Subcutaneous abdominal adipose tissue (tissue), 5 donors: ENCODE measurements around the gene MAT2A.

Source experiments
- H3K27ac ChIP-seq: one replicate; pipeline ENCODE4 v1.7.0; 2013; ENCODE audit warnings: low read depth, mild to moderate bottlenecking, inconsistent platforms, low read length, moderate library complexity
- H3K27me3 ChIP-seq, 5 donors: one replicate each; pipeline ENCODE4 v1.7.0; 2013; ENCODE audit warnings: low read length in 5 of 5, inconsistent platforms in 1 of 5; ENCODE audit not compliant: control insufficient read depth in 5 of 5, insufficient read depth in 4 of 5
- H3K36me3 ChIP-seq, 5 donors: one replicate each; pipeline ENCODE4 v1.7.0; 2013; ENCODE audit warnings: low read length in 5 of 5; ENCODE audit not compliant: control insufficient read depth in 5 of 5, insufficient read depth in 5 of 5
- H3K4me1 ChIP-seq, 5 donors: one replicate each; pipeline ENCODE4 v1.7.0; 2013; ENCODE audit warnings: low read length in 5 of 5, mild to moderate bottlenecking in 3 of 5, moderate library complexity in 1 of 5; ENCODE audit not compliant: control insufficient read depth in 5 of 5, insufficient read depth in 5 of 5
- H3K4me3 ChIP-seq, 5 donors: one replicate each; pipeline ENCODE4 v1.7.0; 2013; ENCODE audit warnings: low read length in 5 of 5, low read depth in 1 of 5
- H3K9ac ChIP-seq, 5 donors: one replicate each; pipeline ENCODE4 v1.7.0; 2013; ENCODE audit warnings: low read length in 5 of 5, mild to moderate bottlenecking in 4 of 5, moderate library complexity in 3 of 5
- H3K9me3 ChIP-seq, 5 donors: one replicate each; pipeline ENCODE4 v1.7.0; 2013; ENCODE audit warnings: low read length in 5 of 5; ENCODE audit not compliant: control insufficient read depth in 5 of 5
- donor health status: healthy.
- donor health status: healthy.
- donor health status: healthy.
- donor health status: healthy.
- donor health status: healthy.

The MAT2A gene

DNA sequence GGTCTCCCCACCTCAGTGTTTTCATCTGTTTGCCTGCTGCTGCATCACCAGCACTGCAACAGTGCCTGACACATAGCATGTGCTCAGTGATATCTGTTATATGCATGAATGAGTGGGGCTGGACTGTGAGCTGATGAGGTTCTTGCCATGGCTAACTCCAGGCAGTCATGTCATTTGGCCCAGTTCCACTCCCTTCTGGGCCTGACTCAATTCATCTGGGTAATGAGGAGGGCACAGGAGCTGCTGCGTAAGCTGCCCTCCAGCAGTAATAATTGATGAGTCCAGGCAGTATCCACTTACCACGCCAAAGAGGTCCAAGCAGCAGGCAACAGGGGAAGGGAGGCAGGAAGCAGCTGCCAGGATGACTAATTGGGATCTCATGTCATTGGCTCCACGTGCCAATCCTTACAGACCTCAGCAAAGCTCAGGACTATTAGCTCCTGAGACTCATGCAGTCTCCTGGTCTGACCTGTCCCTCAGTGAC is 34.1 kb upstream of the MAT2A start:
- H3K27me3 ChIP-seq: peaks cover 0 to 3% (median 0%) of the 10 kb centered on the region in 5 donors
- peak overlapping the region; percentile 37 for H3K27ac ChIP-seq
- H3K9me3 ChIP-seq: no peaks in the 10 kb centered on the region
- H3K4me1 ChIP-seq: peaks cover 11 to 54% (median 28%) of the 10 kb centered on the region in 5 donors
- peak overlapping the region in 1 of 5 donors; percentile 7 for H3K9ac ChIP-seq
- no peaks in the 10 kb centered on the region for H3K36me3 ChIP-seq
- H3K4me3 ChIP-seq: no peak overlapping the region

DNA sequence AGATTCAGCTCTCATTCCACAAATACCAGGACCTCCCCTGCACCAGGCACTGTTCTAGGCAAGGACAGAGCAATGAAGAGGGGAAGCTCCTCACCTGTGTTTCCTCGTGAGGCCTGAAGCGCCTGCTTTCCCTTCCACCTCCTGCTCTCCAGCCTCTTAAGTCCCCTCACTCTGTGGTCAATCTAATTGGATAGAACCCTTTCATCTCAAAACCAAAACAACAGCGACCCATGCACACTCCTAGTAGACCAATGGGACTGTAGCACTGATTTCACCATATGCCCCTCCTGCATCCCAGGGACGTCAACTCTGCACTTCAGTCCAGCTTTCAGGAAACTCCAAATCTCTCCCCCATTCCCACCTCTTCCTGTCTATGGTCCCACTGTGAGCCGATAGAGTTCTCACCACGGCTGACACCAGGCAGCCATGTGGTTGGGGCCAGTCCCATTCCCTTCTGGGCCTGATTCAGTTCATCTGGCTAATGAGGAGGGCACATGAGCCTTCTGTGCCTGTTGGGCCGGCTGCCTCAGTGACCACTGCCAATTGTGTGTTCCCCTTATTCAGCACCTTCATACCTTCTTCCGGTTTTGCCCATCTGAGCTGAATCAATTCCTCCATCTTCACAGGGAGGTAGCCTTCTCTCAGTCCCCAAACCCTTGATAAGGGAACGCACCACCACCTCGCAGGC is 33.3 kb upstream of the MAT2A start:
- no peaks in the 10 kb centered on the region for H3K36me3 ChIP-seq
- peaks cover 0 to 3% (median 0%) of the 10 kb centered on the region in 5 donors for H3K27me3 ChIP-seq
- no peak overlapping the region for H3K4me3 ChIP-seq
- peak overlapping the region; percentile 37 for H3K27ac ChIP-seq
- no peaks in the 10 kb centered on the region for H3K9me3 ChIP-seq
- H3K9ac ChIP-seq: no peak overlapping the region
- peaks cover 11 to 52% (median 29%) of the 10 kb centered on the region in 5 donors for H3K4me1 ChIP-seq

DNA sequence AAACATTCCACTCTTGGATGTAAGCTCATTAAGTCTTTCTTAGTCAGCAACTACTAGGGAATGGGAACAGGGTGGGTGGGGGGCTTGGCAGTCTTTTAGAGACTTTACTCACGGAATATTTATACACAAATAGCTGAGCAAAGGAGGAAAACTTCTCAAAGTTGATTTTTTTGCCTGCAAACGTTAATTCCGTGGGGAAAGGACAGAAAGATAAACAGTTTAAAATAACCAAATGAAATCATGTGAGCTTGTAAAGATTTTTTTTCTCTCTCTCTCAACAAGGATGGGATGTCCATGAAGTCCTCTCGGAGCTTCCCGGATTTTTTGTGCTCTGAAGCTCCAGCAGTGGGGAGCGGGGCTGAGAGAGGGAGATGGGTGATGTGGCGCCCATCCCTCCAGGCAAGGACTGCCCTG is 32.2 kb upstream of the MAT2A start:
- H3K9ac ChIP-seq: no peak overlapping the region
- no peak overlapping the region for H3K4me3 ChIP-seq
- no peaks in the 10 kb centered on the region for H3K9me3 ChIP-seq
- no peaks in the 10 kb centered on the region for H3K36me3 ChIP-seq
- peaks cover 11 to 58% (median 39%) of the 10 kb centered on the region in 5 donors for H3K4me1 ChIP-seq
- peaks cover 0 to 3% (median 0%) of the 10 kb centered on the region in 5 donors for H3K27me3 ChIP-seq
- H3K27ac ChIP-seq: no peak overlapping the region

DNA sequence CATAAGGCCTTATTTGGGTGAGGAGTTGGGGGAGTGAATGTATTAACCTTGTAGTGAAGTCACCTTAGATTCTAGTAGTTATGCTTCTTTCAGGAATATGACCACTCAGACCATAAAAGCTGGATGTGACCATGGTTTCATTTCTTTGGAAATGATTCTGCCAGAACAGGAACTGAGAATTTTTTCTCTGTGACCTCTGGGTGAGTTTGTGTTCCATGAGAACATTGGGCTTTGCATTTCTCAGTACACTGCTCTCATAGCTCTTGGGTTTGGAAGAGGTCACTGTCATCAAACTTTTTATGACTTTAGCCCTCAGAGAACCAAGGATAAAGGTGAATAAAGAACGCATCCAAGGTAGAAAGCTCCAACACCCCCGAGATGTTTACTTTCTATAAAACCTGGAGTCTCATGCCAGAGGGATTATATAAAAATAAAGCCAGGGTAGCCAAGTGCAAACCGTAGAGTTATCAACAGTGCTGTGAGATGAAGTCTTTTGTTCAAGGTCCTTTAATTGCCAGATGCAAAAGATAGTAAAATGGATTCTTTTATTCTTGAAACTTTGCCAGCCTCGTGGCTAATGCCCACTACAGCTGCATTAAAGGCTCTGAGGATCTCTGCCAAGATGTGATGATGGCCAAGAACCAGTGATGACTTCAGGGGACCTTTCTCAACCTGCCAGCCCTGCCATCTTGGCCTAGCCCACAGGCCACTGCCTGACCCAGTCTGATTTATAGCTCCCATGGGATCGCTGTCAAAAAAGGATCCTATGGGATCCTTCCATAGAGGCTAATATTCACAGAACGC is 27.8 kb upstream of the MAT2A start:
- no peak overlapping the region for H3K27ac ChIP-seq
- no peaks in the 10 kb centered on the region for H3K36me3 ChIP-seq
- no peak overlapping the region for H3K9ac ChIP-seq

DNA sequence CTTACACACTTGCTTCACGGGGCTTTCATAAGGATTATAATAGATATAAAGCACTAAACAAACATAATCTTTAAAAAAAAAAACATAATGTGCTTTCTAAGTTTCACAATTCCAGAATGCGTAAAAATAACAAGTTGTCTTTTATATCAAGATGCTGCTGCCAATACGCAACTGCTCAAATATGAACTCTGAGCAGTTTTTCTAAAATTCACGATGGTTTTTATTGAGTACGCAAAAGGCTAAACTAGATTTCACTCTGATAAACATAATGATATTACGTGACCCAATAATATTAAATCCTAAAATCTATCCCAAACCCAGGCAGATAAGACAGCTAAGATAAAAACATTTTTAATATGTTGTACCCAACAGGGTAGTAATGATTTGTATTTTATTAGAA is 24.6 kb upstream of the MAT2A start:
- no peaks in the 10 kb centered on the region for H3K9me3 ChIP-seq

More for the DNA sequence above, 27.8 kb upstream of the MAT2A start:
- Histone ChIP-seq H3K4me1 (peaks cover 0 to 19% (median 12%) of the 10 kb centered on the region in 5 donors), H3K27me3 (peaks cover 0 to 3% (median 0%) of the 10 kb centered on the region in 5 donors), H3K9me3 (no peaks in the 10 kb centered on the region), H3K4me3 (no peak overlapping the region)

DNA sequence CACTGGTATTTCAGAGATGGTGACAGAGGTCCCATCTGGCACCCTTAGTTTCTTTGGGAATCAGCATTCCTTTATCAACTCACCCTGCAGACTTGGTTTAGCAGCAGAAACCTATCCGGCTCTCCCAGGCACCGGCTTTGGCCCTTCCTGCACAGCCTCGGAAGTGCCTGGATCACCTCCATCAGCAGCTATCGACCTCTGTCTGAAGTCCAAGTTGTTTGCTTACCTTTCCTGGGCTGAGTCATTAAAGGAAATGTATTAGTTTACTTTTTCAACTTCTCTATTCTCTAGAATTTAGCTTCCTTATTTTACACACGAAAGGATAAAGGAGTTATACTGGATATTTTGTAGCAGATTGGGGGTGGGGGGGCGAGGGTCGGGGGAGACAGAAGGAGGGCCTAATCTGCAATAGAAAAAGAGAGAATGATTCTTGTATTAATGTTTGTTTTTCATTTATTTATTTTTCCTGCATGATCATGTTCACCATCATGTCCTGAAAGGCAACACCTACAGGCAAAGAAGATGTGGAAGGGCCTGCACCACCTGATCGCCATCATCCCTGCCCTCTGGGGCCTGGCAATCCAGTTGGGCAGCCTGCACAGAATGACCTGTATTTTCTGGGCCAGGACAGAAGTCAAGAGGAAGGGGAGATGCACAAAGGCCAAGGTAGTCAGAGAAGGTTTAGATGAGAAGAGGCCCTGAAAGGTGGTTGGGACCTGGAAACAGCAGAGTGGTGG is 22.1 kb upstream of the MAT2A start:
- no peak overlapping the region for H3K27ac ChIP-seq

More for the DNA sequence above, 24.6 kb upstream of the MAT2A start:
- Histone ChIP-seq H3K27me3 (no peaks in the 10 kb centered on the region), H3K4me1 (peaks cover 0 to 15% (median 12%) of the 10 kb centered on the region in 5 donors), H3K4me3 (no peak overlapping the region), H3K36me3 (no peaks in the 10 kb centered on the region), H3K9ac (no peak overlapping the region), H3K27ac (no peak overlapping the region)

DNA sequence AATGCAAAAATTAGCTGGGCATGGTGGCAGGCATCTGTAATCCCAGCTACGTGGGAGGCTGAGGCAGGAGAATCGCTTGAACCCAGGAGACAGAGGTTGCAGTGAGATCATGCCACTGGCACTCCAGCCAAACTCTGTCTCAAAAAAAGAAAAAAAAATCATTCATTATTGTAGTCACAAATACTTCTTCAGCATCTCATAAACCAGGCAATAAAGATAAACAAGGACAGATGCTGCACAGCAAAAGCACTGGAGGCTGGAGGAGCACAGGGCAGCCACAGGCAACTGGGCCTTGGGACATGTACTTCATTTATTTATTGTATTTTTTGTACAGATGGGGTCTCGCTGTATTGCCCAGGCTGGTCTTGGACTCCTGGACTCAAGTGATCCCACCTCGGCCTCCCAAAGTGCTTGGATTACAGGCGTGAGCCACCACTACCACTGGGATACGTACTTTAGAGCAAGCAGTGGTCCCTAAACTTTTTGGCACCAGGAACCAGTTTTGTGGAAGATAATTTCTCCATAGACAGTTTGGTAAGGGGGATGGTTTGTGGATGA is 16.8 kb upstream of the MAT2A start:
- Histone ChIP-seq H3K36me3 (no peaks in the 10 kb centered on the region), H3K27me3 (no peaks in the 10 kb centered on the region), H3K9ac (no peak overlapping the region), H3K27ac (no peak overlapping the region), H3K4me3 (no peak overlapping the region), H3K9me3 (no peaks in the 10 kb centered on the region), H3K4me1 (peaks cover 0 to 10% (median 5%) of the 10 kb centered on the region in 5 donors)

More for the DNA sequence above, 22.1 kb upstream of the MAT2A start:
- Histone ChIP-seq H3K36me3 (no peaks in the 10 kb centered on the region), H3K27me3 (no peaks in the 10 kb centered on the region), H3K9ac (no peak overlapping the region), H3K4me3 (no peak overlapping the region), H3K9me3 (no peaks in the 10 kb centered on the region), H3K4me1 (peaks cover 0 to 3% (median under 1%) of the 10 kb centered on the region in 5 donors)

DNA sequence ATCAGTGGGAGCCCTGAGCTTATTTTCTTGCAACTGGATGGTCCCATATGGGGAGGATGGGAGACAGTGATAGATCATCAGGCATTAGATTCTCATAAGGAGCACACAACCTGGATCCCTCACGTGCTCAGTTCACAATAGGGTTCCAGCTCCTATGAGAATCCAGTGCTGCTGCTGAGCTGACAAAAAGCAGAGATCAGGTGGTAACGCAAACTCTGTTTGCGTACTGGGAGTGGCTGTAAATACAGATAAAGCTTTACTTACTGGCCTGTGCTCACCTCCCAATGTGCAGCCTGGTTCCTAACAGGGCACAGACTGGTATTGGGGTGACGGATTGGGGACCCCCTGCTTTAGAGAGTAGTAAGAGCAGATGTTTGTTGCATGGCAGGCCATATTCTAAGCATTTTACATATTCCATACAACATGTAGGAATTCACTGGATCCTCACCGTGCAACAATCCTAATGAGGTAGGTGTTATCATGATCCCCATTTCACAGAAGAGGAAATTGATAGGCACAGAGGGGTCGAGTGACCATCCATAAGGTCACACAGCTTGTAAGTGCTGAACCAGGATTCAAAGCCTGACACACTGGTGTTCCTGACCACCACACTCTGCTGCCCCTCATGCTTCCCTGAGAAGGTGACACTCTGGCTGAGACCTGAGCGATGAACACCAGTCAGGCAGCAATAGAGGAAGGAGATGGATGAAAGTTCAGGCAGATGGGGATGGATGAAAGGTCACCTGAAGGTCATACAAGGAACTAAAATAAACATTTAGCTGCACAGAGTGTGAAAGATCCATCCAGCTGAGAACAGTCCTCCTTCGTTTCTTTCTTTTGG is 15.7 kb upstream of the MAT2A start:
- no peaks in the 10 kb centered on the region for H3K27me3 ChIP-seq
- H3K9ac ChIP-seq: no peak overlapping the region
- no peak overlapping the region for H3K27ac ChIP-seq
- no peak overlapping the region for H3K4me3 ChIP-seq
- H3K36me3 ChIP-seq: no peaks in the 10 kb centered on the region
- H3K9me3 ChIP-seq: no peaks in the 10 kb centered on the region
- peaks cover 0 to 10% (median 5%) of the 10 kb centered on the region in 5 donors for H3K4me1 ChIP-seq

DNA sequence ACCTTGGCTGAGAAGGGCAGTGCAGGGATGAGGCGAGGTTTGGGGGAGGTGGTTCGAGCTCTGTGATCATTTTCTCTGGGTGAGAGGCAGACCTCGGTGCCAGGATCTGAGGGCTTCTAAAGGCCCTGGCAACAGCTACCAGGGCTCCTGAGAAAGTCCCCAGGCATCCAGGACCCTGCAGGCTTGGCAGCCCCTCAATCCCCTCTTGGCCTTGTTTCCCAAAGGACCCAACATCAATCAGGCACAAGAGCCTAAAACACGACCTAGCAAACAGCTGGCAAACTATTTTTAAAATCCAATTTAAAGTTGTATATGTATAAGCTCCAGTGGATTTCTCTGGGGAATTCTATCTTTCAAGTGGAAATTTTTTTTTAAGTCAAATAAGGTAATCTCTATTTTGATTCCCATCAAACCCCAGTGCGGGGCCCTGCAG is 15.0 kb upstream of the MAT2A start:
- H3K9me3 ChIP-seq: no peaks in the 10 kb centered on the region
- no peak overlapping the region for H3K4me3 ChIP-seq
- H3K36me3 ChIP-seq: no peaks in the 10 kb centered on the region
- H3K9ac ChIP-seq: no peak overlapping the region
- no peak overlapping the region for H3K27ac ChIP-seq
- no peaks in the 10 kb centered on the region for H3K27me3 ChIP-seq
- peaks cover 0 to 10% (median 5%) of the 10 kb centered on the region in 5 donors for H3K4me1 ChIP-seq
